Measurements from ENCODE around the gene EARS2.

- TF ChIP-seq CTCF (conservative IDR thresholded peaks at IDR 0.05; ENCODE audit: low read depth, low read length) (no peak), EZH2 (IDR thresholded peaks at IDR 0.05; ENCODE audit: borderline replicate concordance, low read depth, low read length, poor library complexity, severe bottlenecking) (no peak)
Measured at GRCh38 chr16:23502466-23502865, 54.7 kb downstream of the EARS2 start.
